HCT116 (cell line): ENCODE data around the gene GPR39. TPM values are rescaled to one million over a fixed set of nuclear protein-coding genes. Genes with fewer than 3 reads are reported as not detected.

Experiments used
- ATAC-seq: fragments of 200-7000 bp; cut with Tn5 transposase; 2 replicates; pipeline ENCODE4 v1.9.1; 2020; ENCODE audit warnings: mild to moderate bottlenecking, moderate library complexity
- BruUV-seq: library from RNA; stranded (reverse); fragments of 400-500 nt; replicated peaks from 2 replicates; lab custom pipeline; 2021; lab: Mats Ljungman, UMichigan
- CTCF ChIA-PET: fragments of 300-600 bp; sonication (Branson Sonifier 250); formaldehyde crosslinking; loops from one replicate; lab custom pipeline; 2021; ENCODE audit warnings: antibody characterized with exemption; lab: Charles Lee
- POLR2A ChIA-PET: fragments of 300-600, 350-600 bp; sonication (Branson Sonifier 250); formaldehyde crosslinking; loops from one replicate; lab custom pipeline; 2021; ENCODE audit warnings: antibody characterized with exemption; lab: Charles Lee
- RAD21 ChIA-PET, 2 experiments: fragments of 300-600 bp; sonication (Branson Sonifier 250); formaldehyde crosslinking; loops; one replicate each; lab custom pipeline; 2023; ENCODE audit warnings: low total read pairs in 2 of 2; ENCODE audit not compliant: uncharacterized antibody in 2 of 2, unreplicated experiment in 2 of 2, low non-redundant PET in 1 of 2; lab: Charles Lee
- DNase-seq: peaks from one replicate; pipeline ENCODE4 v3.0.0-alpha.2; 2010; ENCODE audit warnings: low read depth, low spot score
- H2AFZ ChIP-seq: fragments of 200-600 bp; shearing (Covaris generic), sonication (generic); 2 replicates; pipeline ENCODE4 v1.6.1; 2017; ENCODE audit warnings: low read depth, mixed run types, mixed read lengths, antibody characterized with exemption, low read length; ENCODE audit not compliant: poor library complexity, severe bottlenecking
- H3K27ac ChIP-seq: 2 replicates; pipeline ENCODE4 v1.5.1; 2012; ENCODE audit warnings: low read depth, low read length
- H3K27me3 ChIP-seq: fragments of 200-600 bp; sonication (generic); 2 replicates; pipeline ENCODE4 v1.6.1; 2016; ENCODE audit warnings: mixed run types, low read length, mixed read lengths; ENCODE audit not compliant: insufficient read depth
- H3K36me3 ChIP-seq, 2 experiments: fragments of 200-500 bp in 1 of 2; fragments of 200-600 bp in 1 of 2; sonication (Bioruptor generic) in 1 of 2; sonication (generic) in 1 of 2; 2 replicates each; pipeline versions ENCODE4 v1.5.1 to v1.6.1; 2014 to 2016; ENCODE audit warnings: low read length in 2 of 2, inconsistent platforms in 1 of 2, mixed read lengths in 1 of 2, mixed run types in 1 of 2; ENCODE audit not compliant: insufficient read depth in 2 of 2, control insufficient read depth in 1 of 2
- H3K4me1 ChIP-seq, 2 experiments: fragments of 200-600 bp in 1 of 2; sonication (generic) in 1 of 2; 2 replicates each; pipeline versions ENCODE4 v1.5.1 to v1.6.1; 2012 to 2017; ENCODE audit warnings: low read length in 2 of 2, inconsistent platforms in 1 of 2, mild to moderate bottlenecking in 1 of 2, mixed read lengths in 1 of 2, mixed run types in 1 of 2, moderate library complexity in 1 of 2; ENCODE audit not compliant: insufficient read depth in 2 of 2, control insufficient read depth in 1 of 2
- H3K4me2 ChIP-seq: fragments of 200-600 bp; sonication (generic); 2 replicates; pipeline ENCODE4 v1.6.1; 2017; ENCODE audit warnings: mixed run types, low read length, mixed read lengths
- H3K4me3 ChIP-seq, 2 experiments: fragments of 200-600 bp in 1 of 2; sonication (generic) in 1 of 2; replicated peaks in 1 of 2; 2 replicates each; pipeline ENCODE4 v1.5.1; 2011 to 2016; ENCODE audit warnings: low read length in 2 of 2, control low read depth in 1 of 2, low read depth in 1 of 2, mild to moderate bottlenecking in 1 of 2, mixed read lengths in 1 of 2, mixed run types in 1 of 2
- H3K79me2 ChIP-seq: fragments of 200-600 bp; sonication (generic); 2 replicates; pipeline ENCODE4 v1.6.1; 2017; ENCODE audit warnings: mild to moderate bottlenecking, mixed run types, low read length, moderate library complexity, mixed read lengths; ENCODE audit not compliant: insufficient read depth
- H3K9ac ChIP-seq: fragments of 200-600 bp; sonication (generic); 2 replicates; pipeline ENCODE4 v1.6.1; 2016; ENCODE audit warnings: low read length, mixed read lengths
- H3K9me2 ChIP-seq: fragments of 200-600 bp; sonication (generic), shearing (Covaris generic); 2 replicates; pipeline ENCODE4 v1.6.1; 2017; ENCODE audit warnings: mixed run types, mild to moderate bottlenecking, moderate library complexity; ENCODE audit not compliant: insufficient read depth
- H3K9me3 ChIP-seq, 2 experiments: fragments of 200-500 bp in 1 of 2; fragments of 200-600 bp in 1 of 2; sonication (Bioruptor generic) in 1 of 2; sonication (generic) in 1 of 2; 2 replicates each; pipeline ENCODE4 v1.6.1; 2014 to 2017; ENCODE audit warnings: low read length in 2 of 2, mixed read lengths in 2 of 2, inconsistent platforms in 1 of 2, low read depth in 1 of 2, mild to moderate bottlenecking in 1 of 2, mixed run types in 1 of 2, moderate library complexity in 1 of 2; ENCODE audit not compliant: control insufficient read depth in 1 of 2, insufficient read depth in 1 of 2
- H4K20me1 ChIP-seq: fragments of 200-600 bp; sonication (generic), shearing (Covaris generic); 2 replicates; pipeline ENCODE4 v1.6.1; 2017; ENCODE audit warnings: mixed run types, mild to moderate bottlenecking, moderate library complexity; ENCODE audit not compliant: insufficient read depth
- CBX3 ChIP-seq: IDR thresholded peaks from 2 replicates; pipeline ENCODE4 v1.6.1; 2012; ENCODE audit warnings: low read depth
- CEBPB ChIP-seq: IDR thresholded peaks from 2 replicates; pipeline ENCODE4 v1.6.1; 2012; ENCODE audit warnings: low read depth
- CTCF ChIP-seq, 3 experiments: fragments of 200-600 bp in 1 of 3; sonication (generic) in 1 of 3; IDR thresholded peaks in 2 of 3; conservative IDR thresholded peaks in 1 of 3; 2 replicates each; pipeline ENCODE4 v1.5.1; 2012 to 2017; ENCODE audit warnings: low read depth in 2 of 3, low read length in 2 of 3, antibody characterized with exemption in 1 of 3, borderline replicate concordance in 1 of 3, control low read depth in 1 of 3, mild to moderate bottlenecking in 1 of 3, mixed read lengths in 1 of 3, mixed run types in 1 of 3, moderate library complexity in 1 of 3; ENCODE audit not compliant: insufficient read depth in 1 of 3
- POLR2A ChIP-seq: IDR thresholded peaks from 2 replicates; pipeline ENCODE4 v1.7.0; 2011; ENCODE audit warnings: borderline replicate concordance; ENCODE audit not compliant: insufficient read depth, insufficient read length; ENCODE audit errors: extremely low read depth
- POLR2AphosphoS5 ChIP-seq: IDR thresholded peaks from 2 replicates; pipeline ENCODE4 v1.6.1; 2011; ENCODE audit warnings: mild to moderate bottlenecking, low read depth, low read length, moderate library complexity
- REST ChIP-seq: IDR thresholded peaks from 2 replicates; pipeline ENCODE4 v1.6.1; 2012; ENCODE audit warnings: low read depth
- TCF7L2 ChIP-seq: IDR thresholded peaks from 2 replicates; pipeline ENCODE4 v1.7.0; 2011; ENCODE audit warnings: borderline replicate concordance, inconsistent platforms; ENCODE audit not compliant: insufficient read depth, insufficient read length; ENCODE audit errors: extremely low read depth
- YY1 ChIP-seq: IDR thresholded peaks from 2 replicates; pipeline ENCODE4 v1.6.1; 2011; ENCODE audit warnings: low read length, low read depth, moderate library complexity, mild to moderate bottlenecking; ENCODE audit not compliant: insufficient replicate concordance; ENCODE audit errors: extremely low read depth
- ZBTB33 ChIP-seq: IDR thresholded peaks from 2 replicates; pipeline ENCODE4 v1.6.1; 2011; ENCODE audit warnings: mild to moderate bottlenecking, low read length, moderate library complexity; ENCODE audit not compliant: insufficient replicate concordance; ENCODE audit errors: extremely low read depth
- ZNF274 ChIP-seq: fragments of 200-500 bp; sonication (Bioruptor generic); IDR thresholded peaks from 2 replicates; pipeline ENCODE4 v1.6.1; 2014; ENCODE audit warnings: mild to moderate bottlenecking, low read depth, low read length, inconsistent platforms
- intact Hi-C: fragments of 100-400 bp; cut with micrococcal nuclease; formaldehyde crosslinking; loops from 2 replicates; pipeline ENCODE4 v1.10.0; 2022
- total RNA-seq: library from RNA; stranded (reverse); gene quantifications from one replicate; pipeline ENCODE4 v1.2.1, GENCODE V29; 2021; ENCODE audit not compliant: unreplicated experiment

GPR39 gene
- total RNA-seq, 1 experiment from 2014 or later, result 5.1 TPM

GRCh38 chr2:132611719-132612118 lies 195.1 kb downstream of the GPR39 start:
- CTCF ChIA-PET, result no interaction called here
- Histone ChIP-seq H3K4me2 (no peak overlapping the region), H3K4me1 (no peaks in the 10 kb centered on the region), H3K4me3 (no peak overlapping the region), H3K9ac (no peak overlapping the region), H3K79me2 (no peaks in the 10 kb centered on the region), H2AFZ (no peak overlapping the region), H3K9me3 (no peaks in the 10 kb centered on the region), H3K27me3 (no peaks in the 10 kb centered on the region)
- RAD21 ChIA-PET, result no interaction called here
- intact Hi-C loops, result no loop called here
- no TSS peak for BruUV-seq
- no peak for ATAC-seq
- POLR2A ChIA-PET, result no interaction called here
- DNase-seq, result no peak
- TF ChIP-seq CBX3 (no peak), POLR2AphosphoS5 (no peak)
- TF ChIP-seq, all 23 proteins: peak for 0
- no peaks in the 10 kb centered on the region for H3K36me3 ChIP-seq
- no peaks in the 10 kb centered on the region for H3K9me2 ChIP-seq
- no peaks in the 10 kb centered on the region for H4K20me1 ChIP-seq
- H3K27ac ChIP-seq, result no peak overlapping the region

- Histone ChIP-seq H3K9ac (no peak overlapping the region), H3K9me2 (no peaks in the 10 kb centered on the region), H3K79me2 (no peaks in the 10 kb centered on the region), H4K20me1 (no peaks in the 10 kb centered on the region), H3K27ac (no peak overlapping the region), H3K9me3 (no peaks in the 10 kb centered on the region), H3K36me3 (no peaks in the 10 kb centered on the region), H3K27me3 (no peaks in the 10 kb centered on the region), H3K4me1 (no peaks in the 10 kb centered on the region), H3K4me2 (no peak overlapping the region), H2AFZ (no peak overlapping the region), H3K4me3 (no peak overlapping the region)
- BruUV-seq, result no TSS peak
- intact Hi-C loops, result no loop called here
- ChIA-PET POLR2A (no interaction called here), CTCF (no interaction called here), RAD21 (no interaction called here)
- DNase-seq (no peak), ATAC-seq (no peak)
- TF ChIP-seq TCF7L2, result no peak
- TF ChIP-seq CTCF (IDR thresholded peaks at IDR 0.05 in 2 of 3, conservative IDR thresholded peaks at IDR 0.05 in 1 of 3; ENCODE audit: borderline replicate concordance in 1 of 3, insufficient read depth in 1 of 3, low read depth in 2 of 3, low read length in 2 of 3), result no peak
- TF ChIP-seq ZBTB33, result no peak
- no peak for TF ChIP-seq ZNF274
- TF ChIP-seq CEBPB, result no peak
- no peak for TF ChIP-seq YY1
- no peak for TF ChIP-seq REST
- TF ChIP-seq POLR2A, result no peak
Observed at GRCh38 chr2:132615329-132616085, 198.9 kb downstream of the GPR39 start.
